GM12878 (cell line): ENCODE results near the gene NAB1. TPM values are rescaled to one million over a fixed set of nuclear protein-coding genes. Genes with fewer than 3 reads are reported as not detected.

Experiments
- CTCF ChIP-seq, 3 experiments: IDR thresholded peaks in 2 of 3; conservative IDR thresholded peaks in 1 of 3; 2 replicates each; pipeline ENCODE4 v1.5.1; 2011; ENCODE audit warnings: low read depth in 3 of 3, low read length in 3 of 3, mild to moderate bottlenecking in 3 of 3, control low read depth in 2 of 3, moderate library complexity in 2 of 3, inconsistent platforms in 1 of 3, mixed read lengths in 1 of 3; ENCODE audit not compliant: control insufficient read depth in 2 of 3, insufficient read depth in 1 of 3; ENCODE audit errors: extremely low read depth in 1 of 3
- IRF3 ChIP-seq: fragments of 450-650 bp; IDR thresholded peaks from 2 replicates; pipeline ENCODE4 v1.6.1; 2014; ENCODE audit warnings: mild to moderate bottlenecking
- LARP7 ChIP-seq: fragments of 450-650 bp; IDR thresholded peaks from 2 replicates; pipeline ENCODE4 v1.6.1; 2017; ENCODE audit warnings: mild to moderate bottlenecking
- MLLT1 ChIP-seq: fragments of 450-650 bp; IDR thresholded peaks from 2 replicates; pipeline ENCODE4 v1.6.1; 2016; ENCODE audit warnings: mild to moderate bottlenecking
- MYB ChIP-seq: fragments of 150-350 bp; IDR thresholded peaks from 2 replicates; pipeline ENCODE4 v1.6.1; 2014; ENCODE audit warnings: mild to moderate bottlenecking, low read depth, low read length, borderline replicate concordance
- USF1 ChIP-seq: IDR thresholded peaks from 2 replicates; pipeline ENCODE4 v1.6.1; 2011; ENCODE audit warnings: borderline replicate concordance, low read depth, mild to moderate bottlenecking, moderate library complexity, mixed read lengths, low read length; ENCODE audit not compliant: insufficient read depth; ENCODE audit errors: extremely low read length
- polyA plus RNA-seq, 11 experiments: library from polyadenylated mRNA; depleted of rRNA in 4 of 11; unstranded in 6 of 11; stranded (reverse) in 5 of 11; fragments of >200 nt; fragmentation: Nextera tagmentation in 4 of 11; fragmentation: Illumina TruSeq in 1 of 11; extraction: Ambion mirVana in 4 of 11; extraction: Trizol in 1 of 11; gene quantifications; 1 replicate in 1 of 11; 2 replicates in 10 of 11; pipeline versions ENCODE4 v1.2.1 to v1.2.3, GENCODE V29; 2011 to 2016; ENCODE audit warnings: inconsistent platforms in 2 of 11, missing spikeins in 2 of 11, low read depth in 1 of 11
- total RNA-seq, 4 experiments: library from RNA; depleted of rRNA in 3 of 4; stranded (reverse); fragments of >200 nt in 3 of 4; fragmentation: Illumina TruSeq in 1 of 4; extraction: Trizol in 1 of 4; gene quantifications; 2 replicates each; pipeline versions ENCODE4 v1.2.1 to v1.2.3, GENCODE V29; 2013 to 2021

The NAB1 gene
- total and polyA plus RNA-seq, 10 of the 15 experiments (the other 5 are each of a cell fraction or from before 2014, with no cell fraction given) = 4.5 to 39.6 (median 23.0) TPM

- TF ChIP-seq MLLT1 (no peak), LARP7 (no peak), IRF3 (no peak), USF1 (no peak), CTCF (IDR thresholded peaks at IDR 0.05 in 2 of 3, conservative IDR thresholded peaks at IDR 0.05 in 1 of 3; ENCODE audit: control insufficient read depth in 2 of 3, extremely low read depth in 1 of 3, insufficient read depth in 1 of 3, low read depth in 3 of 3, low read length in 3 of 3) (no peak), MYB (no peak)
Observed at GRCh38 chr2:190717306-190717705, 68.4 kb downstream of the NAB1 start (continued).
